Endothelial cell (in vitro differentiated cells): Measurements from ENCODE around the gene CACFD1. TPM values are rescaled to one million over a fixed set of nuclear protein-coding genes. Genes with fewer than 3 reads are reported as not detected.

Experiments used
- DNase-seq: peaks from one replicate; pipeline ENCODE4 v3.0.0; 2021; ENCODE audit warnings: low spot score
- H3K27ac Mint-ChIP-seq: one replicate; pipeline ENCODE4 v1.8.0; 2021; ENCODE audit warnings: mixed read lengths, inconsistent platforms; ENCODE audit not compliant: unreplicated experiment
- H3K27me3 Mint-ChIP-seq: one replicate; pipeline ENCODE4 v1.8.0; 2021; ENCODE audit warnings: mild to moderate bottlenecking, moderate library complexity, mixed read lengths, inconsistent platforms; ENCODE audit not compliant: unreplicated experiment
- H3K36me3 Mint-ChIP-seq: one replicate; pipeline ENCODE4 v1.8.0; 2021; ENCODE audit warnings: mild to moderate bottlenecking, low read depth, mixed read lengths, inconsistent platforms; ENCODE audit not compliant: unreplicated experiment
- H3K4me1 Mint-ChIP-seq: one replicate; pipeline ENCODE4 v1.8.0; 2021; ENCODE audit warnings: mild to moderate bottlenecking, mixed read lengths, inconsistent platforms; ENCODE audit not compliant: unreplicated experiment
- H3K4me3 Mint-ChIP-seq: one replicate; pipeline ENCODE4 v1.8.0; 2021; ENCODE audit warnings: mild to moderate bottlenecking, mixed read lengths, inconsistent platforms; ENCODE audit not compliant: unreplicated experiment
- H3K9me3 Mint-ChIP-seq: one replicate; pipeline ENCODE4 v1.8.0; 2021; ENCODE audit warnings: mixed read lengths, inconsistent platforms; ENCODE audit not compliant: unreplicated experiment
- total RNA-seq: library from RNA; stranded (reverse); fragmentation: NEBNext Ultra II Directional; extraction: Animal tissue kit (Norgen Biotek cat#: 25700); gene quantifications from one replicate; pipeline ENCODE4 v1.2.1, GENCODE V29; 2021; ENCODE audit not compliant: unreplicated experiment
- TF ChIP-seq, protein P1 (sequence below): fragments of 200-600 bp; sonication (generic); IDR thresholded peaks from one replicate; pipeline ENCODE4 v1.5.0; 2021; ENCODE audit warnings: antibody characterized with exemption; ENCODE audit not compliant: unreplicated experiment

The CACFD1 gene
- total RNA-seq, 1 donor from 2014 or later, result 34.3 TPM

DNA sequence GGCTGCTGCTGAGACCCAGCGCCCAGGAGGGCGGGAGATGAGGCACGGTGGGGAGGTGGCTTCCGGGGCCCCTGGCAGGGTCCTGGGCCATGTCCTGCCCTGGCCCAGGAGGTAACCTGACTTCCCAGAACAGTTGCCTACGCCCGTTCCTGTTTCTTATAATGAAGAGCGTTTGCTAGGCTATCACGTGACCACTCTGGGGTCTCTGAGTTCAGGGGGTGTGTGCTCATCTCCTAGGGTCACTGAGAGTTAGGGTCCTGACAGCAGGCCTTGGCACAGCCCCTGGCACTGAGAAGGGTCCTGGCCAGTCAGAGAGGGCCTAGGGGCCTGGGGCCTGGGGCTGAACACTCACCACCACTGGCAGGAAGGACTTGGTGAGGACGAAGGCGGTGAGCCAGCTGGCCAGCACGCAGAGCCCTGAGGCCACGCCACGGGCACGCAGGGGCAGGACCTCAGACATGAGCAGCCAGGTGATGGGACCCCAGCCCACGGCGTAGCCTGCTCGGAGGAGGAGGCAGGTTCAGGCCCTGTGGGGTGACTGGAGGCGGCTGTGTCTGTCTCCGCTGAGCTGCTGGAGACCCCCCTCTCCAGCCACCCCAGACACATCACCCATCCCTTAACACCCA lies 13.1 kb downstream of the CACFD1 start:
- TF ChIP-seq, protein P1, sequence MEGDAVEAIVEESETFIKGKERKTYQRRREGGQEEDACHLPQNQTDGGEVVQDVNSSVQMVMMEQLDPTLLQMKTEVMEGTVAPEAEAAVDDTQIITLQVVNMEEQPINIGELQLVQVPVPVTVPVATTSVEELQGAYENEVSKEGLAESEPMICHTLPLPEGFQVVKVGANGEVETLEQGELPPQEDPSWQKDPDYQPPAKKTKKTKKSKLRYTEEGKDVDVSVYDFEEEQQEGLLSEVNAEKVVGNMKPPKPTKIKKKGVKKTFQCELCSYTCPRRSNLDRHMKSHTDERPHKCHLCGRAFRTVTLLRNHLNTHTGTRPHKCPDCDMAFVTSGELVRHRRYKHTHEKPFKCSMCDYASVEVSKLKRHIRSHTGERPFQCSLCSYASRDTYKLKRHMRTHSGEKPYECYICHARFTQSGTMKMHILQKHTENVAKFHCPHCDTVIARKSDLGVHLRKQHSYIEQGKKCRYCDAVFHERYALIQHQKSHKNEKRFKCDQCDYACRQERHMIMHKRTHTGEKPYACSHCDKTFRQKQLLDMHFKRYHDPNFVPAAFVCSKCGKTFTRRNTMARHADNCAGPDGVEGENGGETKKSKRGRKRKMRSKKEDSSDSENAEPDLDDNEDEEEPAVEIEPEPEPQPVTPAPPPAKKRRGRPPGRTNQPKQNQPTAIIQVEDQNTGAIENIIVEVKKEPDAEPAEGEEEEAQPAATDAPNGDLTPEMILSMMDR, result no peak
- Mint-ChIP-seq H3K36me3 (peaks cover 3% of the 10 kb centered on the region), H3K4me3 (no peak overlapping the region), H3K4me1 (no peaks in the 10 kb centered on the region), H3K9me3 (no peaks in the 10 kb centered on the region), H3K27ac (no peak overlapping the region), H3K27me3 (peaks cover 4% of the 10 kb centered on the region)
- no peak for DNase-seq

DNA sequence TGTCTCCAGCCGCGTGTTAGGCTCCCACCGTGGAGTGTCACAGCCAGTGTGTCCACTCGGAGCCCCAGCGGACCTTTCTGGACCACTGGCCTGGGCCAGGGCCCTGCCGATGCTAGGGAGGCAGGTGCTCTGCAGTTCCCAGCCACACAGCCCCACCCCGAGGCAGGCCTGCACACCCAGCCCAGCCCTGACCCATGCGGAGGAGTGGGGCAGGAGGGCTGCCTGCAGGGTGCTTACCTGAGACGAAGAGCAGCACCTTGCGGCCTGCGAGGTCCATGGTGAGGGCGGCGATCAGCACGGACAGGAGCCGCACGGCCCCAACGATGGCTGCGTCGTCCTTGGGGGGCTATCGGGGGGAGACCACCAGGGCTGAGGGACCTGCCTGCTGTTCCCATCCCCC lies 14.0 kb downstream of the CACFD1 start:
- Mint-ChIP-seq H3K9me3 (no peaks in the 10 kb centered on the region), H3K36me3 (peaks cover 3% of the 10 kb centered on the region), H3K27me3 (peaks cover 4% of the 10 kb centered on the region), H3K4me3 (no peak overlapping the region), H3K27ac (no peak overlapping the region), H3K4me1 (no peaks in the 10 kb centered on the region)
- no peak for DNase-seq
- TF ChIP-seq, protein P1, result no peak

DNA sequence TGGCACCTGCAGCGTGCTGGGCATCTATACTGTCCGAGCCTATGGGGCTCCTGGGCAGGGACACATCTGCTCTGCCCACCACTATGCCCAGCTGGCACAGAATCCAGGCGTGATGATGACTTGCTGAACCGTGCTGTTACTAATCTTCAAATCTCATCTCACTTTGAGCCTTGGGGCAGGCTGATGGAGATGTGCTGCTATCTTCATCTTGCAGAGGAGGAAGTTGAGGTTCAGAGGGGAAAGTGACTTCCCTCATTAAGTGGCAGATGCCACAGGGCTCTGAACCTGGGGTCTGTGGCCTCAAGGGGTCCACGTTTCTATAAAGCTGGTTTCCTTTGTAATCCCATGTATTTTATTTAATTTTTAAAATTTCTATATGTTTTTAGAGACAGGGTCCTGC lies 14.4 kb downstream of the CACFD1 start:
- H3K4me1 Mint-ChIP-seq, result no peaks in the 10 kb centered on the region
- H3K27ac Mint-ChIP-seq, result no peak overlapping the region
- H3K27me3 Mint-ChIP-seq, result peaks cover 4% of the 10 kb centered on the region
- DNase-seq, result no peak
- TF ChIP-seq, protein P1, result no peak
- no peak overlapping the region for H3K4me3 Mint-ChIP-seq
- peaks cover 3% of the 10 kb centered on the region for H3K36me3 Mint-ChIP-seq
- no peaks in the 10 kb centered on the region for H3K9me3 Mint-ChIP-seq

DNA sequence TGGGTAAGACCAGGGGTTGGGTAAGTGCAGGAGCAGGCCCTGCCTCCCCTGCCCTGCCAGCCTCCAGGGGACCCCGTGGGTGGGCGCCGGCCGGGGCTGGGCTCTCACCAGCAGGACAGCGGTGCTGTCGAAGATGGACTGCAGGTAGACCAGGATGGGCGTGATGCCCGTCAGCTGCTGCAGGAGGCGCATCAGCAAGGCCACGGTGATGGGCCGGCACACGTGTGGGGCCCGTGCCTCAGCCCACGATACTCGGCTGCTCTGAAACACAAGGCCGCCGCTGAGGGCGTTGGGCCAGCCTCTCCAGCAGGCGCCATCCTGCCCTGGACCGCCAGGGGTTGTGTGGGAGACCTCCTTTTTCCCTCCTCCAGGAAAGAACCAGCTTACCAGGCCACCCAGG lies 15.1 kb downstream of the CACFD1 start:
- Mint-ChIP-seq H3K36me3 (peaks cover 3% of the 10 kb centered on the region), H3K4me1 (no peaks in the 10 kb centered on the region), H3K27ac (no peak overlapping the region), H3K4me3 (no peak overlapping the region), H3K9me3 (no peaks in the 10 kb centered on the region), H3K27me3 (peaks cover 7% of the 10 kb centered on the region)
- TF ChIP-seq, protein P1, result no peak
- no peak for DNase-seq

DNA sequence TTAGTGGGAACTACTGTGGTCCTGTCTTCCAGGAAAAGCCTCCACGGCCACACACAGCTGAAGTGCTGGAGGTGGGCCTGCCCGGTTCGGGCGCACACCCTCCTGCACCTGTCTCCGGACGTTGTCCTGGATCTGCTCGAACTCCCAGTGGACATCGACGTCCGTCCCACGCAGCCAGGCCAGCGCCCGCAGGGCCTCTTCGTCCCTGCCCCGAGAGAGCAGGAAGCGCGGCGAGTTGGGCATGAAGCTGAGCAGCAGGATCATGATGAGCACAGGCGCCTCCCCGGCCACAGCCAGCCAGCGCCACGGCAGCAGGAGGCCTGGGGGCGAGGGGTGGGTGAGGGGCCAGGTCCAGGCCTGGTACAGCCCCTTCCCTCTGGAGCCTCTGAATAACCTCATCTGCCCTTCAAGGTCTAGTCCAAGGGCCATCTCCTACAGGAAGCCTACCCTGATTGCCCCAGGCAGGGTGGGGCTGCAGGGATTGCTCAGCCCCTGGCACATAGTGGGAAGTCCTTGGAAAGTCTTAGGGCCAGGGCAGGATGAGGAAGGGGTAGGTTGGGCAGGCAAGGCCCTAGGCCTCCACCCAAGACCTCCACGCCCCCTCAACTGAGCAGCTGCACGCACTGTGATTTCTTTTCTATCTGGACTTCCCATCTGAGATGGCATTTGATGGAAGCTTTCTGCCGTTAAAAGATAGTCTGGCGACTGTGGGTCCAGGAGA lies 15.7 kb downstream of the CACFD1 start:
- Mint-ChIP-seq H3K36me3 (peaks cover 3% of the 10 kb centered on the region), H3K9me3 (no peaks in the 10 kb centered on the region), H3K27me3 (peaks cover 7% of the 10 kb centered on the region), H3K4me3 (no peak overlapping the region), H3K4me1 (no peaks in the 10 kb centered on the region), H3K27ac (no peak overlapping the region)
- no peak for DNase-seq
- TF ChIP-seq, protein P1, result no peak
